K562 (cell line): ENCODE measurements around the gene CHST8. TPM values are rescaled to one million over a fixed set of nuclear protein-coding genes. Genes with fewer than 3 reads are reported as not detected.

ENCODE experiments used
- ATAC-seq: fragments of 200-7000 bp; cut with Tn5 transposase; 3 replicates; pipeline ENCODE4 v1.9.1; 2020; ENCODE audit warnings: moderate library complexity
- BruUV-seq: library from RNA; stranded (reverse); fragments of 400-500 nt; replicated peaks from 2 replicates; lab custom pipeline; 2021; lab: Mats Ljungman, UMichigan
- CTCF ChIA-PET: fragments of 300-600 bp; formaldehyde crosslinking; extraction: SDS; loops from one replicate; lab custom pipeline; 2021; ENCODE audit warnings: low intra/inter-chr PET ratio; lab: Yijun Ruan, JAX
- POLR2A ChIA-PET: fragments of 300-600, 350-650 bp; sonication (Branson Sonifier 250); formaldehyde crosslinking; extraction: SDS; loops from one replicate; lab custom pipeline; 2021; ENCODE audit warnings: antibody characterized with exemption, inconsistent platforms; lab: Yijun Ruan, JAX
- DNase-seq, 4 experiments: peaks; one replicate each; pipeline versions ENCODE4 v3.0.0 to v3.0.0-alpha.2; 2011 to 2018; ENCODE audit warnings: low spot score in 3 of 4, mixed read lengths in 3 of 4; ENCODE audit errors: extremely low read depth in 1 of 4
- FAIRE-seq: peaks from 2 replicates; lab custom pipeline; 2011; peaks lifted over from hg19 to GRCh38; lab: Jason Lieb, UNC
- H2AFZ ChIP-seq: 2 replicates; pipeline ENCODE4 v1.6.0; 2011; ENCODE audit warnings: low read depth, low read length, control low read depth, inconsistent platforms
- H3K27ac ChIP-seq: fragments of 200-600 bp; 3 replicates; pipeline ENCODE4 v1.8.0; 2011; ENCODE audit warnings: low read depth, mild to moderate bottlenecking, control low read depth, inconsistent platforms, low read length, moderate library complexity, mixed read lengths; ENCODE audit errors: extremely low read depth
- H3K27me3 ChIP-seq, 2 experiments: fragments of 300-600 bp in 1 of 2; 2 replicates in 1 of 2; 3 replicates in 1 of 2; pipeline versions ENCODE4 v1.6.0 to v1.8.0; 2011; ENCODE audit warnings: inconsistent platforms in 2 of 2, low read length in 2 of 2, mild to moderate bottlenecking in 1 of 2, mixed read lengths in 1 of 2, moderate library complexity in 1 of 2; ENCODE audit not compliant: control insufficient read depth in 2 of 2, insufficient read depth in 2 of 2
- H3K36me3 ChIP-seq: fragments of 300-600 bp; 3 replicates; pipeline ENCODE4 v1.8.0; 2011; ENCODE audit warnings: mild to moderate bottlenecking, low read length, inconsistent platforms; ENCODE audit not compliant: control insufficient read depth, insufficient read depth
- H3K4me1 ChIP-seq, 2 experiments: fragments of 200-600 bp in 1 of 2; replicated peaks in 1 of 2; 2 replicates in 1 of 2; 3 replicates in 1 of 2; pipeline versions ENCODE4 v1.5.1 to v1.8.0; 2011; ENCODE audit warnings: inconsistent platforms in 2 of 2, low read length in 2 of 2, mild to moderate bottlenecking in 1 of 2, mixed read lengths in 1 of 2, moderate library complexity in 1 of 2; ENCODE audit not compliant: control insufficient read depth in 2 of 2, insufficient read depth in 2 of 2
- H3K4me2 ChIP-seq: 2 replicates; pipeline ENCODE4 v1.6.1; 2011; ENCODE audit warnings: low read length, control low read depth, inconsistent platforms, mixed read lengths; ENCODE audit not compliant: insufficient read depth
- H3K4me3 ChIP-seq: fragments of 200-600 bp; sonication (generic), shearing (Covaris generic); 2 replicates; pipeline ENCODE4 v1.5.1; 2016; ENCODE audit warnings: control low read depth, inconsistent platforms
- H3K79me2 ChIP-seq: fragments of 200-600 bp; 3 replicates; pipeline ENCODE4 v1.8.0; 2011; ENCODE audit warnings: low read length, inconsistent platforms; ENCODE audit not compliant: control insufficient read depth, insufficient read depth
- H3K9ac ChIP-seq, 2 experiments: 2 replicates each; pipeline versions ENCODE4 v1.6.0 to v1.6.1; 2011; ENCODE audit warnings: low read depth in 2 of 2, low read length in 2 of 2, control low read depth in 1 of 2, inconsistent platforms in 1 of 2, mild to moderate bottlenecking in 1 of 2, mixed read lengths in 1 of 2; ENCODE audit not compliant: insufficient read depth in 1 of 2
- H3K9me1 ChIP-seq: one replicate; pipeline ENCODE4 v1.6.0; 2011; ENCODE audit warnings: inconsistent platforms, mild to moderate bottlenecking, low read length, moderate library complexity; ENCODE audit not compliant: control insufficient read depth, insufficient read depth
- H3K9me3 ChIP-seq: replicated peaks from 2 replicates; pipeline ENCODE4 v1.5.1; 2011; ENCODE audit warnings: low read depth, low read length, inconsistent platforms; ENCODE audit not compliant: control insufficient read depth, insufficient read depth
- H4K20me1 ChIP-seq: replicated peaks from 2 replicates; pipeline ENCODE4 v1.6.1; 2011; ENCODE audit warnings: low read length, inconsistent platforms, mixed read lengths; ENCODE audit not compliant: control insufficient read depth, insufficient read depth
- GATAD2A ChIP-seq: fragments of 450-650 bp; IDR thresholded peaks from 2 replicates; pipeline ENCODE4 v1.6.1; 2017
- SLC30A9 ChIP-seq: fragments of 250-450 bp; sonication (Bioruptor Pico); IDR thresholded peaks from 2 replicates; pipeline ENCODE4 v1.8.0; 2022; ENCODE audit warnings: mild to moderate bottlenecking, moderate library complexity
- TRIM28 ChIP-seq: fragments of 450-650 bp; IDR thresholded peaks from 2 replicates; pipeline ENCODE4 v1.6.1; 2017
- WGBS: fragments of 100-300 bp; shearing (Covaris generic); methylation state at CpG from one replicate; pipeline ENCODE4 v1.1.6; 2016; ENCODE audit warnings: low coverage, mixed read lengths; ENCODE audit not compliant: insufficient coverage; ENCODE audit errors: missing lambda C conversion rate; 5-methylcytosine and 5-hydroxymethylcytosine counted together
- in situ Hi-C: fragments of 300-500 bp; cut with MboI; formaldehyde crosslinking; loops from 4 replicates; pipeline ENCODE4 v1.15.0; 2018; ENCODE audit warnings: inconsistent platforms, mixed read lengths
- intact Hi-C: fragments of 100-400 bp; cut with micrococcal nuclease; formaldehyde crosslinking; loops from 2 replicates; pipeline ENCODE4 v1.14.2; 2022
- polyA plus RNA-seq, 8 experiments: library from polyadenylated mRNA; depleted of rRNA in 4 of 8; stranded (reverse) in 5 of 8; unstranded in 3 of 8; fragments of >200 nt; fragmentation: Nextera tagmentation in 2 of 8; fragmentation: Illumina TruSeq in 1 of 8; extraction: Ambion mirVana in 2 of 8; extraction: Trizol in 1 of 8; gene quantifications; 2 replicates each; pipeline versions ENCODE4 v1.2.1 to v1.2.3, GENCODE V29; 2011 to 2014; ENCODE audit warnings: inconsistent platforms in 1 of 8, missing spikeins in 1 of 8
- total RNA-seq, 7 experiments: library from RNA; depleted of rRNA in 6 of 7; stranded (reverse); fragments of >200 nt in 6 of 7; fragmentation: Illumina TruSeq in 2 of 7; extraction: Trizol in 2 of 7; gene quantifications; 2 replicates each; pipeline versions ENCODE4 v1.2.1 to v1.2.3, GENCODE V29; 2011 to 2021; ENCODE audit warnings: low replicate concordance in 1 of 7
- TF ChIP-seq, protein P1 (sequence below): IDR thresholded peaks from 3 replicates; pipeline ENCODE4 v1.6.1; 2011; ENCODE audit warnings: borderline replicate concordance, mild to moderate bottlenecking; ENCODE audit not compliant: insufficient read length, insufficient read depth

The CHST8 gene
- total and polyA plus RNA-seq, 9 of the 15 experiments (the other 6 are each of a cell fraction or from before 2014, with no cell fraction given): 0.11 TPM; not detected in 8

DNA sequence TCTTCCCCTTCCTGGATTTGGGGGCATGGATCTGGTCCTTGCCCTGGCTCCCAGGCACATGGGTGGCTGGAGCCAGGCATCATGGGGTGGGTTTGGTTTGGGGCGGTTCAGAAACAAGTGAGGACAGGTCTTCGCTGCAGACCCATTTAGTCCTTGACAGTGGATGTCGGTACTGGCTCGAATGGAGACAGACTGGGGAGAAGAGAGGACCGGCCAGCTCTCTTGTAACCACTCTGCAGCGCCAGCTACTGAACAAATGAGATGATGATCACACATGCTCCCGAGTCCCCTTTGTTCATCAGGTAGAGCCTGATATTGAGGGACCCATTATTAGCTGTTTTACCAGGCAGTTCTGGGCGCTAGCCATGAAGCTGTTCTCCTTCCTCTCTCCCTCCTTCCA is 64.5 kb downstream of the CHST8 start:
- peaks cover 0 to 4% of the 10 kb centered on the region in 2 experiments; a peak in 1 of 5 replicates for H3K4me1 ChIP-seq
- no peak overlapping the region for H2AFZ ChIP-seq
- intact Hi-C loops (no loop called here), in situ Hi-C loops (no loop called here)
- ATAC-seq (no peak), FAIRE-seq (no peak), DNase-seq (no peak)
- no peak for TF ChIP-seq SLC30A9 (CRISPR knock-in tag)
- no peak for TF ChIP-seq GATAD2A
- ChIA-PET POLR2A (interaction anchor here (0.6 to 0.8 kb wide), 4 partner anchors 19 to 539 kb away, joined by 3 to 4 read pairs (median 3); no protein-coding TSS in a partner anchor), CTCF (no interaction called here)
- 0% methylated on average over 7 of the region's 8 CpGs for WGBS
- peaks cover 11% of the 10 kb centered on the region for H4K20me1 ChIP-seq
- H3K27ac ChIP-seq: no peak overlapping the region
- H3K27me3 ChIP-seq: peaks cover 10 to 54% of the 10 kb centered on the region in 2 experiments
- no peak overlapping the region for H3K4me3 ChIP-seq
- BruUV-seq: no TSS peak
- H3K9me1 ChIP-seq: no peaks in the 10 kb centered on the region
- H3K4me2 ChIP-seq: no peak overlapping the region
- no peaks in the 10 kb centered on the region for H3K79me2 ChIP-seq
- H3K36me3 ChIP-seq: no peaks in the 10 kb centered on the region
- no peaks in the 10 kb centered on the region for H3K9me3 ChIP-seq
- no peak overlapping the region for H3K9ac ChIP-seq

DNA sequence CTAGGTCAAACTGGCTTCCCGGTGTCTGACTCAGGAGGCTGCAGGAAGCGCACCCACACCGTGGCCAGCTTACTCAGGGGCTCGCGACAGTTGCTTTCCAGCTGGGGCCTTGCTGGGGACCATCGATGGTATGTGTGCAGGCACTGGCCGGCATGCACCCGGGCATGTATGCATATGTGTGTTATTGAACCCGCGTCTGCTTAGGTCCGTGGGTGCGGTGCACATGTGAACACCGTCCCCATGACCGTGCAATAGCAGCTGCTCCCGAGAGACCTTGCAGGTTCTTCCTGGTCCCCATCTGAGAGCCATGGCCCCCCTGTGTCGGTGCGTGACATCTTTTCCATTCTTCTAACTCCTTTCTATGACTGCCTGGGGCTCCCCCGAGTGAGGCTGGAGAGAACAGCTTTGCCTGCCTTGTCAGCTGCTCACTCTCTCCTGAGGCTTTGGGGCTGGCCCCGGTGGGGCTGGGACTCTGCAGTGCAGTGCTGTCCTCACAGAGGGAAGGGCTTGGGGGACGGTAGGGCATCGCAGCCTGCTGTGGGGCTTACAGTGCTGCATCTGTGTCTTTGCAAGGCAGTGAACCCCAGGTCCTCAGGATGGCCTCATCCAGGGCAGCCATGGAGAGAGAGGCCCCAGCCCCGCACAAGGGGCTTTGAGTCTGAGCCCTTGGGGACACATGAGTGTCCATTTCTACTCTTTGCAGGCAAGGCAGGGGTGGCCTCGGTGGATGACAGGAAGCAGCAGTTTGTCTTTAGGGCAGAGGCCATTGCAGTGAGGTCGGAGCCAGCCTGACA is 65.1 kb downstream of the CHST8 start:
- H4K20me1 ChIP-seq: peaks cover 11% of the 10 kb centered on the region
- no peaks in the 10 kb centered on the region for H3K79me2 ChIP-seq
- H3K9me3 ChIP-seq: no peaks in the 10 kb centered on the region
- H3K4me2 ChIP-seq: no peak overlapping the region
- CTCF ChIA-PET: no interaction called here
- DNase-seq (no peak), FAIRE-seq (no peak), ATAC-seq (no peak)
- H3K4me3 ChIP-seq: no peak overlapping the region
- no peaks in the 10 kb centered on the region for H3K36me3 ChIP-seq
- no peak overlapping the region for H2AFZ ChIP-seq
- H3K27me3 ChIP-seq: peaks cover 10 to 54% of the 10 kb centered on the region in 2 experiments
- no TSS peak for BruUV-seq
- in situ Hi-C loops: no loop called here
- no peak overlapping the region for H3K9ac ChIP-seq
- intact Hi-C loops: no loop called here
- no peak overlapping the region for H3K27ac ChIP-seq
- under 1% methylated on average over 24 of the region's 24 CpGs for WGBS
- POLR2A ChIA-PET: interaction anchor here (0.6 to 1.2 kb wide), 3 partner anchors 15 to 538 kb away, joined by 3 read pairs; no protein-coding TSS in a partner anchor
- H3K9me1 ChIP-seq: no peaks in the 10 kb centered on the region
- H3K4me1 ChIP-seq: peaks cover 0 to 4% of the 10 kb centered on the region in 2 experiments; a peak in 1 of 5 replicates
- TF ChIP-seq TRIM28: no peak
- TF ChIP-seq, protein P1, sequence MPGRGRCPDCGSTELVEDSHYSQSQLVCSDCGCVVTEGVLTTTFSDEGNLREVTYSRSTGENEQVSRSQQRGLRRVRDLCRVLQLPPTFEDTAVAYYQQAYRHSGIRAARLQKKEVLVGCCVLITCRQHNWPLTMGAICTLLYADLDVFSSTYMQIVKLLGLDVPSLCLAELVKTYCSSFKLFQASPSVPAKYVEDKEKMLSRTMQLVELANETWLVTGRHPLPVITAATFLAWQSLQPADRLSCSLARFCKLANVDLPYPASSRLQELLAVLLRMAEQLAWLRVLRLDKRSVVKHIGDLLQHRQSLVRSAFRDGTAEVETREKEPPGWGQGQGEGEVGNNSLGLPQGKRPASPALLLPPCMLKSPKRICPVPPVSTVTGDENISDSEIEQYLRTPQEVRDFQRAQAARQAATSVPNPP: no peak
